Loucy (cell line): Measurements from ENCODE around the gene ZFP62.

Experiments
- EZH2phosphoT487 ChIP-seq: fragments of 200-600 bp; IDR thresholded peaks from 2 replicates; pipeline ENCODE4 v1.6.1; 2018; ENCODE audit warnings: antibody characterized with exemption, mild to moderate bottlenecking, moderate library complexity, borderline replicate concordance
- TF ChIP-seq, protein P1 (sequence below): fragments of 200-600 bp; sonication (generic); conservative IDR thresholded peaks from 2 replicates; pipeline ENCODE4 v1.5.1; 2014; ENCODE audit warnings: mild to moderate bottlenecking, antibody characterized with exemption, low read length

DNA sequence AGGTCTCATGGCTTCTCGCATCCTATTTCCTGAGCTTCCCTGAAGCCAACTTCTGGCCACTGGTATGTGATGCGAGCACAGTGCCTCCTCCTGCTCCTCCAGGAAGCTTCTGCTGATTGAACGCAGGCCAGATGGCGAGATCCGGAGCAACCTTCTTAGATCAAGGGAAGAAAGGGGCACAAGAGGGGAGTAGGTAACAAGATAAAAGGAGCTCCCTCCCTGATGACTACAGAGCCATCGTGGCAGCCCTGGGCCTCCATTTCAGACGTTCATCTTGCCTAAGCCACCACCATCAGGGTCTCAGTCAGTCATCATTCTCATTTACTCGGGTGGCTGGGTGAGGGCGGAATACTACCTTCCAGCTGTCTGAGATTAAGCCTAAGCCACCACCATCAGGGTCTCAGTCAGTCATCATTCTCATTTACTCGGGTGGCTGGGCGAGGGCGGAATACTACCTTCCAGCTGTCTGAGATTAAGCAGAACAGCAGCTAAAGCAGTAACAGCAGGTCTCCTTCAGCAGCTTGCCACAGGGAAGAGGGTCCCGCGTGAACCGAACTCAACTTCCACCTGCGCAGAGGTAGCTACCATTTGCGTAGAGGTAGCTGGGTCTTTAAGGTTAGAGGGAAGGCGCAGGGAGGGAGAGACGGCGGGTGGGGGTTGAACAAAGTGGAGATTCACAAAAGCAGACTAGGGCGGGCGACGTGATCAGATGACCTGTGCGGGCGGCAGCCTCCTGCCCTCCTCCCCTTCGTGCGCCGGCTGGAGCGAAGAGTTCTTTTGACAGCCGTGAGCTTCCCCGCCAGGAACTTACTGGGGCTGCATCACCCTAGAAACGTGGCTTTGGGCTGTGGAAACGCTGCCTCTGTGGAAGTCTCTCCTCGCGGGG is 30.6 kb downstream of the ZFP62 start:
- TF ChIP-seq, protein P1, sequence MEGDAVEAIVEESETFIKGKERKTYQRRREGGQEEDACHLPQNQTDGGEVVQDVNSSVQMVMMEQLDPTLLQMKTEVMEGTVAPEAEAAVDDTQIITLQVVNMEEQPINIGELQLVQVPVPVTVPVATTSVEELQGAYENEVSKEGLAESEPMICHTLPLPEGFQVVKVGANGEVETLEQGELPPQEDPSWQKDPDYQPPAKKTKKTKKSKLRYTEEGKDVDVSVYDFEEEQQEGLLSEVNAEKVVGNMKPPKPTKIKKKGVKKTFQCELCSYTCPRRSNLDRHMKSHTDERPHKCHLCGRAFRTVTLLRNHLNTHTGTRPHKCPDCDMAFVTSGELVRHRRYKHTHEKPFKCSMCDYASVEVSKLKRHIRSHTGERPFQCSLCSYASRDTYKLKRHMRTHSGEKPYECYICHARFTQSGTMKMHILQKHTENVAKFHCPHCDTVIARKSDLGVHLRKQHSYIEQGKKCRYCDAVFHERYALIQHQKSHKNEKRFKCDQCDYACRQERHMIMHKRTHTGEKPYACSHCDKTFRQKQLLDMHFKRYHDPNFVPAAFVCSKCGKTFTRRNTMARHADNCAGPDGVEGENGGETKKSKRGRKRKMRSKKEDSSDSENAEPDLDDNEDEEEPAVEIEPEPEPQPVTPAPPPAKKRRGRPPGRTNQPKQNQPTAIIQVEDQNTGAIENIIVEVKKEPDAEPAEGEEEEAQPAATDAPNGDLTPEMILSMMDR, result no peak
- no peak for TF ChIP-seq EZH2phosphoT487
